Measurements from ENCODE around the gene MYO1F.

Gene MYO1F

DNA sequence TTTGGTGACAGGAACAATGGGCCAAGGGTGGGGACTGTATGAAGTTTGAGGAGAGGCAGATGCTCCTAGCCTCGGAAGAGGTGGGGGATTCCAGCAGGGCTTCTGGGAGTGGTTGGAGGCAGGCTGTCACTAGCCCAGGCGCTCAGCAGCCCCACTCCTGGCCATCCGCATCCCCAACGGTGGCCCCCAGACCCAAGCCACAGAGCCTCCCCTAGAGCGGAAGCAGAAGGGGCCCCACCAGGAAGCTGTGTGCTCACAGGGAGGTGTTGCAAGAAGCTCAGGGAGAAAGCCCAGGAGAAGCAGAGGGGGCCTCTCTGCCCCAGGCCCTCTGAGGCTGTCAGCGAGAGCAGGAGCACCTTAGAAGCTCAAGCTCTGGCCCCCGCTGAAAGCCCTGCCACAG is 83.1 kb downstream of the MYO1F start:
- DNase-seq (ENCODE audit: low read depth) = peak; percentile 28
- no peak overlapping the region for H3K4me3 ChIP-seq (replicated peaks; ENCODE audit: low read depth, low read length)
- no peak for TF ChIP-seq CTCF (IDR thresholded peaks at IDR 0.05; ENCODE audit: low read length, missing control alignments)

GRCh38 chr19:8491574-8491973 is 85.7 kb downstream of the MYO1F start:
- DNase-seq (ENCODE audit: low read depth) = no peak
- no peak for TF ChIP-seq CTCF (IDR thresholded peaks at IDR 0.05; ENCODE audit: low read length, missing control alignments)

DNA sequence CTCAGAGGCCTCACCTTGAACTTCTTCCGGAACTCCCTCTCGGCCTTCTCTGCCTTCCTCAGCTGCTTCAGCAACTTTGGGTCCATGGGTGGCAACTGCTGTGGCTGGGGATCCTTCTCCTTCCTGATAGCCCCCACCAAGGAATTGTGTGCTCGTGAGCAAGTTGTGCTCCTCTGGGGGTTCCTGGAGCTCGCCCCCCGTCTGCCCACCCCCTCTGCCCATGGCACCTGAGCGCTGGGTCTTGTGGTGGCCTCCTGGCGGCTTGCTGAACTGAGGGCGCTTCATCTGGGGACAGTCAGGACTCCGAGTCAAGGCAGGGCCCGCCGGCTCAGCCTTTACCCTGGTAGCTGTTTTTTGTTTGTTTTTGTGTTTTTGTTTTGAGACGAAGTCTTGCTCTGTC is 86.4 kb downstream of the MYO1F start:
- TF ChIP-seq CTCF (IDR thresholded peaks at IDR 0.05; ENCODE audit: low read length, missing control alignments) = no peak
- DNase-seq (ENCODE audit: low read depth) = no peak
- H3K4me3 ChIP-seq (replicated peaks; ENCODE audit: low read depth, low read length) = no peak overlapping the region

More at GRCh38 chr19:8491574-8491973, 85.7 kb downstream of the MYO1F start:
- H3K4me3 ChIP-seq (replicated peaks; ENCODE audit: low read depth, low read length) = no peak overlapping the region

GRCh38 chr19:8490395-8490760 is 86.9 kb downstream of the MYO1F start:
- TF ChIP-seq CTCF (IDR thresholded peaks at IDR 0.05; ENCODE audit: low read length, missing control alignments) = no peak
- DNase-seq (ENCODE audit: low read depth) = no peak
- H3K4me3 ChIP-seq (replicated peaks; ENCODE audit: low read depth, low read length) = no peak overlapping the region

- no peak for DNase-seq (ENCODE audit: low read depth)
- TF ChIP-seq CTCF (IDR thresholded peaks at IDR 0.05; ENCODE audit: low read length, missing control alignments) = no peak
- H3K4me3 ChIP-seq (replicated peaks; ENCODE audit: low read depth, low read length) = no peak overlapping the region
Measured at GRCh38 chr19:8489561-8490394, 87.5 kb downstream of the MYO1F start.

DNA sequence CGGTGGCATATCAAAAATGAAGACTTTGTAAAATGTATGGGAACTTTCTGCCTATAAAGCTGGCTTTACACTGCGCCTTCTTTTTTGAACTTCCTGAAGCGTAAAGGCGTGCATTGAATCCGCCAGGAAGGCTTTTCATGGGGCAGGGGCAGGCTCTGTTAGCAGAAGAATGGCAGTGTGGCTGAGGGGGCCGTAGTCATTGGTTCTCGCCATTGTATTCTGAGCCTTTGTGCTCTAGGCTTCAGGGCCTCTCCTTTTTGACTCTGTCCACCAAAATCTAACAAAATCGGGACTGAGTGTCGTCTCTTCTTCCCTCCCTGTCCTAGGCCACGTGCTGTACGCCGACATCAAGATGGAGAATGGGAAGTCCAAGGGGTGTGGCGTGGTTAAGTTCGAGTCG is 88.9 kb downstream of the MYO1F start:
- no peak for TF ChIP-seq CTCF (IDR thresholded peaks at IDR 0.05; ENCODE audit: low read length, missing control alignments)
- H3K4me3 ChIP-seq (replicated peaks; ENCODE audit: low read depth, low read length) = no peak overlapping the region
- no peak for DNase-seq (ENCODE audit: low read depth)

Data from fibroblast of pulmonary artery (primary cell).